GM21737 (cell line): ENCODE measurements around the gene PFN3.

Experiments used
- ATAC-seq: cut with Tn5 transposase; IDR thresholded peaks from one replicate; pipeline ENCODE4 v1.9.1; 2021; ENCODE audit warnings: mild to moderate bottlenecking, moderate library complexity; ENCODE audit not compliant: unreplicated experiment

The PFN3 gene

DNA sequence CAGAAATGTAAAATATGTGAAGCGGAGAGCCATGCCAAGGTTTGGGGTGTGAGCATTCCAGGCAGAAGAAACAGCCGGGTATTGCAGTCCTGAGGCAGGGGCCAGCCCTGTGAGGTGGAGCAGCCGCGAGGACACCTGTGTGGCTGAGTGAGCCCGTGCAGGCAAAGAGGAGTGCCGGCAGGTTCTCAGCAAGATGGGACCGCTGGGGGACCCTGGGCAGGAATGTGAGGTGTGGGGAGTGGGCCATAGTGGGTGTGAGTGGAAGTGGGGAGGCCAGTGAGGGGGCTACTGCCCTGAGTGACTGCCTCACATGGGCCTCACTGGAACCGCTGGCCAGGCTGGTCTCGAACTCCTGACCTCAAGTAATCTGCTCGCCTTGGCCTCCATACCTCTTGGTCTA is 38.0 kb upstream of the PFN3 start:
- no peak for ATAC-seq

DNA sequence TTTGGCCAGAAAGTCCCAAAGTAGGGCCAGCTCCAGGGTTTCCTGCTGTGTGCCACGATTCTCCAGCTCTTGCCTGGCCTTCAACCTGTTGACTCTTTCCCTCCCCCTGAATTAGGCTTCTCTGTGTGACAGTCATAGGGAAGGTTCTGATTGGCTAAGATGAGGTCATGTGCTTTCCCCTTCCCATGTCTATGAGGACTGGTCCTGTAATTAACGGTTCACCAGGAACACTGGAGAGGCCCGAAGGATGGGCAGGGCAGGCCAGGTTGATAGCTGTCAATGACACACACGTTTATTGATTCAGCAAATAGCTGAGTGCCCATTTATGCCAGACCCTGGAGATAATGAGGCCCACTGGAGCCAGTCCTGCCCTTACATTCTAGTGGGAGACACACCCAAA is 37.2 kb upstream of the PFN3 start:
- ATAC-seq = no peak

DNA sequence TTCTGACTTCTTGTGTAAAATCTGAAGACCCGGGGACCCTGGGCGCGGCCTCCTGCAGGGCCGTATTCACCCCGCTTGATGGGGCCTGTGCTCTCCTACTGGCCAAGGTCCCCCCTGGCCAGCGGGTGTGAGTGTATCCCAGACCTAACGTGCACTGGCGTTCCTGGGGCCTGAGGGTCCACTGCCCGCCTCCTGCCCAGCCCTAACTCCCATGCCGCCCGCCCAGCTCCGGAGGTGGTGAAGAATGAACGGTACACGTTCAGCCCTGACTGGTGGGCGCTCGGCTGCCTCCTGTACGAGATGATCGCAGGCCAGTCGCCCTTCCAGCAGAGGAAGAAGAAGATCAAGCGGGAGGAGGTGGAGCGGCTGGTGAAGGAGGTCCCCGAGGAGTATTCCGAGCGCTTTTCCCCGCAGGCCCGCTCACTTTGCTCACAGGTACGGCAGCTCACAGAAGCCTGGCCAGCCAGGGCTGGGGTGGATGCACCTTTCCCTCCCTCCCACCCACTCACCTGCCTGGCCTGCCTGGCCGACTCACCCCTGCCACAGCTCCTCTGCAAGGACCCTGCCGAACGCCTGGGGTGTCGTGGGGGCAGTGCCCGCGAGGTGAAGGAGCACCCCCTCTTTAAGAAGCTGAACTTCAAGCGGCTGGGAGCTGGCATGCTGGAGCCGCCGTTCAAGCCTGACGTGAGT is 35.5 kb upstream of the PFN3 start:
- ATAC-seq = no peak

DNA sequence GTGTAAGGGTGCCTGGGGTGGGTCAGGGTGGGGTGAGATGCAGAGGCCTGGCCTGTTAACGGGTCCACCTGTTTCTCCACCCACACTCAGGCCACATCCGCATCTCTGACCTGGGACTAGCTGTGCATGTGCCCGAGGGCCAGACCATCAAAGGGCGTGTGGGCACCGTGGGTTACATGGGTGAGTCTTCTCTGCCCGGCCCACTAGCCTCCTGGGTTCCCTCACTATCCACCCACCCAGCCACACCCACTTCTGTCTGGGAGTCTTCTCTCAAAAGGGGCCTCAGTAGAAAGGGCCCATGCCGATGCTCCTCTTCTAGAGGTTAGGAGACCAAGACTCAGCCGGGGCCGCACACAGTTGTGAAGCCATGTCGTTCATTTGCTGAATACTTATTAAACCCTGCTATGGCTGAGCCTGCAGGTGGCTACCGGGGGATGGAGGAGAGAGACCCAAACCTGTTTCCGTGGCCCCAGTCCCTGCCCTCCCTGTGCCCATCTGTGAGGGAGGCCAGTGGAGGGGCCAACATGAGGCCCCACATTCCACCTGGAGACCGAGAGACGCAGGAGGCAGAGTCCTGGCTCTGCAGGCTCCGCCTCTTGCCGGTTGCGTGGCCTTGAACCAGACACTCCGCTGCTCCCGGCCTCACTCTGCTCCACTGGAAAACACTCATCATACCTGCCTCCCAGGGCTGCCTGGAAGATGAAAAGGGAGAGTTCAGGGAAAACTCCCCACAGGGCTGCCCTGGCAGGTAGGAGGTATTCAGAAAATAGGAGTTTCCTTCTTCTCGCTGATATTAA is 34.7 kb upstream of the PFN3 start:
- no peak for ATAC-seq

DNA sequence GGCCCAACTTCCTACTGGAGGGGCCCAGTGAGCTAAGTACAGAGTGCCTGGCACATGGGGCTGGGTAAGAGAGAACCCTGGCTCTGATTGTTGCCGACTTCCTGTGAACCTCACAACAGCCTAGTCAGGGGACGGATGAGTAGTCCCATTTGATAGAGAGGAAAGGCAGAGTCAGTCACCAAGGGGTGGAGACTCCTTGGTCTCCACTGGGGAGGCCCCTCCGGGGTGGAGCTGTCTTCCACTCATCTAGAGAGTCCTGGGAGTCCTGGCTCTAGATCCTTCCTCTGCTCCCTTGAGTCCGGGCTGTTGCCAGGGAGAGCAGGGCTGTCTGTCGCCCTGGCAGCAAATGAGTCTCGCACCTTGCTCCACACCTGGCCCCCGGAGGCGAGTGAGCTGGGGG is 34.0 kb upstream of the PFN3 start:
- no peak for ATAC-seq

DNA sequence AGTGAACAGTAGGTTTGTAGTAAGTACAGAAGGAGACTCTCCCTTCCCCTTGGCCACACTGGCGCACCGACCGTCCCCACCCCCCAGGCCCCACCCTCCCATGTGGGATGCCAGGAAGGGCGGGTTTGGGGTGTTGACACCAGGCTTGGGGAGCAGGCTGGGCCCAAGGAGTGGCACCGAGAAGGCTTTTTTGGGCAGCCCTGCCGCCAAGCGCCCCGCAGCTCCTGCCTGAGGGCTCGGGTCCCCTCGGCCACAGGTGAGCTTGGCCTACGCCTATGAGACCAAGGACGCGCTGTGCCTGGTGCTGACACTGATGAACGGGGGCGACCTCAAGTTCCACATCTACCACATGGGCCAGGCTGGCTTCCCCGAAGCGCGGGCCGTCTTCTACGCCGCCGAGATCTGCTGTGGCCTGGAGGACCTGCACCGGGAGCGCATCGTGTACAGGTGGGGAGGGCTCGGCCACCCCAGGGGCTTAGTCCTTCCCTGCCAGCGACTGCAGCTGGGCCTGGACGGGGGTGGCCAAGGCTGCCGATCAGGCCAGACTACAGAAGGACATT is 33.3 kb upstream of the PFN3 start:
- ATAC-seq = no peak

DNA sequence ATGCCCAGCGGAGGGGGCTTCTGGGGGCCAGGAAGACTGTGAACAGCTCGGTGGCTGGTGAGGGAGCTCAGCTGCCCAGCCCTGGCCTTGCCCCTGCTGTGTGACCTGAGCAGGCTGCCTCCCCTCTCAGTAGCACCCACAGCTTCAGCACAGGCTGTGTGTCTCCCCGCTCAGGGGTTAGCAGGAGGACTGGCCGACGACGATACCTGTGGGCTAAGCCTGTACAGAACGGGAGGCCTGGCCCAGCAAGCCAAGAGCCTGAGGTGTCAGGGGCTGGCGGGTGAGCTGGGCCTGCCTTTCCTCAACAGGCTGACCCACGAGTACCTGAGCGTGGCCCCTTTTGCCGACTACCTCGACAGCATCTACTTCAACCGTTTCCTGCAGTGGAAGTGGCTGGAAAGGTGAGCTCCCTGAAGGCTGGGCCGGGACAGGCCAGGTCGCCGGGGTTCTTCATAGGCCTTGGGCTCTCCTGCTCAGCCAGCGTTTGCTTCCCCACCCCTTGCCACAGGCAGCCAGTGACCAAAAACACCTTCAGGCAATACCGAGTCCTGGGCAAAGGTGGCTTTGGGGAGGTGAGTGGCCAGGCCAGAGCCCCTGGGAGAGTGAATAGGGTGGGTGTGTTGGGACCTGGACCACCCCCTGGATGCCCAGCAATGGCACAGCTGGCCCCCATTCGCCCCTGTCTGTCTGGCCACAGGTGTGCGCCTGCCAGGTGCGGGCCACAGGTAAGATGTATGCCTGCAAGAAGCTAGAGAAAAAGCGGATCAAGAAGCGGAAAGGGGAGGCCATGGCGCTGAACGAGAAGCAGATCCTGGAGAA is 32.6 kb upstream of the PFN3 start:
- no peak for ATAC-seq

DNA sequence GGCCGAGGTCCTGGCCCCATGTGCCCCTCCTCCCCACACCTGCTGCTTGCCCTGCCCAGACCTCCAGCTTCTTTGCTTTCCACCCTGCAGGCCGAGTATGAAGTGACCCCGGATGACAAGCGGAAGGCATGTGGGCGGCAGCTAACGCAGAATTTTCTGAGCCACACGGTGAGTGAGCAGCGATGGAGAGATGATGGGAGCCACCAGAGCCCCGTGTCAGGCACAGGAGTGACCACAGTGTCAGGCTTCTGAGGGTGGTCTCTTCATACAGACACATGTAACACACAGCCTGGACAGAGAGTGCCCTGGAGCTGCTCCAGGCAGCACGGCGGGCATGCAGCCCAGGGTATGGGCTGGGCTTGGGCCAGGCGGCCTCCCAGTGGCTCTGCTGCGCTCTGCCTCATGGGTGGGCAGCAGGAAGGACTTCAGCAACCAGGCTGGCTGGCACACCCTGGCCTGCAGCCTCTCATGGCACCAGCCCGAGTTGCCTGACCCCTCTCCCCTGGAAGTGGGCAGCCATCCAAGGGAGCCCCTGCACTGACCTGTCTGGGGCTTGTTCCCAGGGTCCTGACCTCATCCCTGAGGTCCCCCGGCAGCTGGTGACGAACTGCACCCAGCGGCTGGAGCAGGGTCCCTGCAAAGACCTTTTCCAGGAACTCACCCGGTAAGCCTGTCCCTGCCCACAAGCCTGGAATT is 31.8 kb upstream of the PFN3 start:
- ATAC-seq = no peak

DNA sequence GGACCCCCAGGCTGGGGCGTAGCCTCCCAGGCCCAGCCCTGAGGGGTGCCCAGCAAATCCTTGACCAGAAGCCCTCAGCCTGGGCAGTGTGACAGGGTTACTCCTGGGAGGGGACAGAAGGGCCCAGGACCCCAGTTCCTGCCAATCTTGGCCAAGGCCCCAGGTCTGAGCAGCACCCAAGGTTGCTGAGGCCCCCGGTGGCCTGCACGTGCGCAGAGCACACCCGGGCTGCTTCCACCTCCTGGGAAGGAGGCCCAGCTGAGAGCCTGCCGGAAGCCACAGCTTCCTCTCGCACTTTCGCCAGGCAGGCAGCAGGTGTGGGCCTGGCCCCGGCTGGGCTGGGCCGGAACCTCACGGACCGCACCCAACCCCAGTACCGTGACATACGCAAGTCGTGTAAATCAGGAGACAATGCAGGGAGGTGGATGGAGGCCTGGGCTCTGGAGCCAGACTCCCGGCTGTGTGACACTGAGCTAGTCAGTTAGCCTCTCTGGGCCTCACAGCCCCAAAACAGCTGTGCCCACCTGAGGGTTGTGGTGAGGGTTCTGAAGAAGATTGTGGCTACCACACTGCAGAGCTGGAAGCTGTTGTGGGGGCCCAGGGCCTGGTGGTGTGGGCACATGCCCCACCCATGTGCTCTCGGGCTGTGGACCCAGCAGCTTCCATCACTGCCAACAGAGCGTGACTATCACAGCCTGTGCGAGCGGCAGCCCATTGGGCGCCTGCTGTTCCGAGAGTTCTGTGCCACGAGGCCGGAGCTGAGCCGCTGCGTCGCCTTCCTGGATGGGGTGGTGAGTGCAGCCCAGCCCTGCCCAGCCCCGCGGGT is 31.1 kb upstream of the PFN3 start:
- ATAC-seq = peak; percentile 32

DNA sequence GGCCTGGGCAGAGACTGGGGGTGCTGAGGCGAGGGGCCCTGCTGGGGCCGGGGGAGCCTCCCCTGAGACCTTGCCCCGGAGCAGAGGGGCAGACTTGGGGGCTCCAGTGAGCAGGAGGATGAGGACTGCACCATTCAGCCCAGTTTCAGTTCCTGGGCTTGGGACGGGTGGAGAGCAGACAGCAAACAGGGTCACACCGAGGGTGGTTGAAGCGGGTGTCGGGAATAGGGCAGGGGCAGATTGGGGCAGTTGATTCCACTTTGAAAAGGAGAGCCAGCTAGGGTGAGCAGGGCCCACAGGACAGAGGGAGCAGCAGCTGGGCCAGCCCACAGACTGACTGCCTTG is 30.5 kb upstream of the PFN3 start:
- no peak for ATAC-seq

DNA sequence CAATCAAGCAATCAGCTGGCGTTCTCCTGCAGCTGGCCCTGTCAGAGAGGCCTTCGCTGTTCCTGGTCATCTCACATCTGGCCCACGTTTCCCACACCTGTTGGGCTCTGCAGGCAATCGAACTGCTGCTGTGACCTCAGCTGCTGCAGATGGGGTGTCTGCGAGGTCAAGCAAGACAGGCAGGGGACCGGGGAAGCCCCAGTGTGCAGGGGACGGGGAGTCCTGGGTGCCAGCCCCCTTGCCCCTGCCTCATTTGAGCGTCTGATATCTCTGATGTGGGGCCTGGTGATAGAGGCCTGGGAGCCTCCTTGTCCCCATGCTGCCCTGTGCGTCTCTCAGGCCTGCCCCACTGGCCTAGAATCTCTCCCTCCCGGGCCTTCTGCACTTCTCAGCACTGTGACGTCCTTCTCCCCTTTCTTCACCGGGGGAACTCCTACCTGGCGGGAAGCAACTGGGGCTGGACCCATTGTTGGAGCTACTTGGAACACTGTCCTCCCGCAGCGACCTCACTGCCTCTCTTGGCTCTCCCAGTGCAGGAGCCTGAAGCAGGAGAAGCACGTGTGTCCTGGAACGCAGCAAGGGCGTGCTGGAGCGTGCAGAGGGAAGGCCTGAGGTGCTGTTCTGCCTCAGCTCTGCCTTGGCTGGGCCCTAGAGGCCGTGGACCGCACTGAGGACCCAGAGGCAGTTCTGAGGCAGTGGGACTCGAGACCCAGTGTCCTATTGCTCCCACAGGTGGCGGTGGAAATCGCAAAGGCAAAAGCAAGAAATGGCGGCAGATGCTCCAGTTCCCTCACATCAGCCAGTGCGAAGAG is 29.9 kb upstream of the PFN3 start:
- no peak for ATAC-seq

DNA sequence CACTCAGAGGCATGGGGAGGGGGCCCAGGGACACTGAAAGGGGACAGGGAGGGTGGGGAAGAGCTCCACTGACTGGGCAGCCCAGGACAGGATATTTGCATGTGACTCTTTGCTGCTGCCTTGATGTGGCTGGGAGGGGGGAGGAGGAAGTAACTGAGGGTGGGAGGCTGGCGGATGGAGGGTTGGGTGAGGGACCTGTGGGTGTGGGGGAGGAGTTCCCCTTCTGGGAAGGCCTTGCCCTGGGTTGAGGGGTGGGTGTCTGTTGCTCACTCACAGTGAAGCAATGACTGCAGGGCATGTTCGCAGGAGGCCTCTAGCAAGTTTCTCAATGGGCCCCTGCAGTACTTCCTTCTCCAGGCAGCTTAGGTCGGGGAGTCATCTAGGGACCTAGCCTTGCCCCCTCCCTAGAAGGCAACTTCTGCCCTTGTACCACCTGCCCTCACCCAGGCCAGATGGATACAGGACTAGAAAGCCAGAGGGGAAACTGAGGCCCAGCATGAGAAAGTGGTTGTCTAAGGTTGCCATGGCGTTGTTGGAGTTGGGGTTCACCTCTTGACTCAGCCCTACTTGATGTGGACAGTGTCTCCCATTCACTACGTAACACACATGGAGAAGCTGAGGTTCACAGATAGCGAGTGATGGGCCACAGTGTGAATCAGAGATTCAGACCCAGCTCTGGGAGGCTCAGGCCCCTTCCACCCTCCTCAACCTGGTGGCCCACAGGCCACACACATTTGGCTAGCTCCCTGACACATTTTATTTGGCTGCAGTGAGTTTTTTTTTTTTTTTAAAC is 29.0 kb upstream of the PFN3 start:
- no peak for ATAC-seq

DNA sequence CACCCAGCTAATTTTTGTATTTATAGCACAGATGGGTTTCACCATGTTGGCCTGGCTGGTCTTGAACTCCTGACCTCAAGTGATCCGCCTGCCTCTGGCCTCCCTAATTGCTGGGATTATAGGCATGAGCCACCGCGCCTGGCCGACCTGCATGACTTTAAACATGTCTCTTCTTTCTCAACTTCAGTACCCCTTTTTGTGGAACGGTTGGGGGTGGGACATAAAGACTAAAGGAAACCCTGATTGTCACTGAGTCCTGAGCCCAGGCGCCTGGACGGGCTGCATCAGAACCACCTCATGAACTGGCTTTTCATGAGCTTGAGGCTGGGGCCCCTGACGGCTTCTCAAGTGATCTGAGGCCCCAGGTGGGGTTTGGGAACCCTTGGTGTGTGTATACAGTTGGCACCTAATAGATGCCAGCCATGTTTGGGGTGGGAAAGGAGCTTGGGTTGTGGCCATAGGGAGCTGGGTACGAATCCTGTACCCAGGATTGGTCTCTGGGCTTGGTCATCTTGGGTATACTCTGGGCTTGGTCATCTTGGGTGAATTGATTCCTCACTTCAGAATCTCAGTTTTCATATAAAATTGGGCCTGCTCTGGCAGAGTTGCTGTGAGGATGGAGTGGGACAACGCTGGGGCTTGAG is 28.2 kb upstream of the PFN3 start:
- no peak for ATAC-seq

DNA sequence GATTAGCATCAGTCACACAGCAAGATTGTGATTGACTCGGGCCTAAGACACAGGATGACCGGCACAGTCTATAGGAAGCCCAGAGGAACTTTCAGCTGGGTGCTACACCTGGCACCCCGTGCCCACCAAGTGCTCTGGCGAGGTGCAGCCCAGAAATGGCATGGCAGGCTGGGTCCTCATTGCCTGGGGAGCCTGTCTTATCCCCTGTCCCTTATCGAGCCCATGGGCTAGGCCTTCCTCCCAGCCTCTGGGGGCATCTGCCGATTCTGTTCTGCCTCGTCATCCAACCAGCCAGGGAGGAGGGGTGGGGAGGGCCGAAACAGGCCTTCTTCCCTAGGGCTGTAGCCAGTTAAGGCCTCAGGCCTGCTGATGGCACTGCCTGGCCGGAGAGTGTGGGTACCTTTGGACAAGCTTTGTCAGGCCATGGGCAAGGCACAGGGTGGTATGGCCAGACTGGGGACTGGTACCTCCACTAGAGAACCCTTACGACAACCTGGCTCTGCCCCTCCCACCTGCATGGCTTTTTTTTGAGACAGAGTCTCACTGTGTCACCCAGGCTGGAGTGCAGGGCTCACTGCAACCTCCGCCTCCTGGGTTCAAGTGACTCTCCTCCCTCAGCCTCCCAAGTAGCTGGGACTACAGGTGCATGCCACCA is 27.6 kb upstream of the PFN3 start:
- no peak for ATAC-seq

DNA sequence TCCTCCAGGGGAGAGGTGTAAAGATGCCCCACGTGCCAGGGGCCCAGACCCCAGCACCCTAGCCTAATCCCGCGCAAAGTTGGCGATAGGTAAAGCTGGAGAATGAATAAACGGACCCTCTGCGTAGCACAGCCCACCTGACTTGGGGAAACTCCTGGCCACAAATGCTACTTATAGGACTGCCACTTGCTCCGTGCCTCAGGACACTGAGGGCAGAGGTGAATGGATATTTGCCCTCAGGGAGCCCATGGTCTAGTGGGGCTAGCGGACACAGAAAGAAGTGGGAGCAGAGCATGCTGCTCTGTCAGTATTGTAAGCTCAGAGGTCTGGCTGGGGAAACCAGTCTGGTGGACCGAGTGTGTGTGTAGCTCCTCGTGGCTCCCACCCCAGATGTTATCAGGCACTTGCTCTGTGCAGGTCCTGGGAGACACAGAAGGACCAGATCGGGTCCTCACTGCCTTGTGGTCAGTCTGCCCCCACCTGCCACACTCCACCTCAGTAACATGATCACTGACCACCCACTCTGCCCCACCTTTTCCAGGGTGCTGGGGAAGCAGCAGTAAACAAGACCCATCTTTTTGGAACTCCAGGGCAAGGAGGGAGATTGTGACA is 26.9 kb upstream of the PFN3 start:
- no peak for ATAC-seq

DNA sequence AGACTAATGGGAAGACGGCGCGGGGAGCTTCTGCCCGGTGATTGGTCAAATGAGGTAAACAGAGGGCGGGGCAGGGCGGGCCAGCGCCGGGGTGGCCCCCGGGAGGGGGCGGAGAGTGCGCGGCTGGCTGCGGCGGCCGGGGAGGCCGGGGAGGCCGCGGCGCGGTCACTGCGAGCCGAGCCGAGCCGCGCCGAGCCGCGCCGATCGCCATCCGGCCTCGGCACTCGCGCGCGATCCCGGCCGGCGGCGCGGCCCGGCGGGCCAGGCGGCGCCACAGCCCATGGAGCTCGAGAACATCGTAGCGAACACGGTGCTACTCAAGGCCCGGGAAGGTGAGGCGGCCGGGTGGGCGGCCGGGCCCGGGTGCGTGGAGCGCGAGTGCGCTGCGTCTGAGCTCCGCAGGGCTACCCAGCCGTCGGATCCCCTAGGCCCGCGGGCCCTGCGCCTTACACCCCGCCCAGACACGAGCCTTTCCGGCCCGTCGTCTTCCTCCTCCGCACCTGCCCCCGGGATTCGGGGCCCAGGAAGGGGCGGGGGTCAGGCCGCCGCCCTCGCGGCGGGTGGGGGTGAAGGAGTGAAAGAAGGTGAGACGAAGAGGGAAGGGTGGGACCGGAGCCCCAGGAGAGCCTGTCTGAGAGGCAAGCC is 26.2 kb upstream of the PFN3 start, which contains the start of gene GRK6:
TSS of gene GRK6 (plus strand) at position 111 of the 645 bp plus-strand sequence. CDS start at position 281, 170 bp downstream.
- peak; percentile 12 for ATAC-seq
